GM21723 (cell line): ENCODE results near the gene ERI3.

Source experiments
- ATAC-seq: cut with Tn5 transposase; IDR thresholded peaks from one replicate; pipeline ENCODE4 v1.9.1; 2021; ENCODE audit warnings: mild to moderate bottlenecking, moderate library complexity; ENCODE audit not compliant: unreplicated experiment

Gene ERI3

GRCh38 chr1:44239961-44240371 is 115.1 kb downstream of the ERI3 start:
- no peak for ATAC-seq

GRCh38 chr1:44239331-44239960 is 115.6 kb downstream of the ERI3 start:
- no peak for ATAC-seq

- no peak for ATAC-seq
Measured at GRCh38 chr1:44238660-44239059, 116.4 kb downstream of the ERI3 start.

GRCh38 chr1:44237721-44238457 is 117.2 kb downstream of the ERI3 start:
- ATAC-seq = no peak

- ATAC-seq = no peak
Measured at GRCh38 chr1:44236490-44237272, 118.4 kb downstream of the ERI3 start.

- ATAC-seq = no peak
Measured at GRCh38 chr1:44235808-44236207, 119.2 kb downstream of the ERI3 start.

GRCh38 chr1:44233593-44233992 is 121.5 kb downstream of the ERI3 start:
- no peak for ATAC-seq

GRCh38 chr1:44230796-44231195 is 124.3 kb downstream of the ERI3 start:
- ATAC-seq = no peak

GRCh38 chr1:44229435-44230167 is 125.5 kb downstream of the ERI3 start:
- ATAC-seq = no peak

- no peak for ATAC-seq
Measured at GRCh38 chr1:44228218-44228617, 126.8 kb downstream of the ERI3 start.

- ATAC-seq = no peak
Measured at GRCh38 chr1:44227211-44227610, 127.8 kb downstream of the ERI3 start.

- no peak for ATAC-seq
Measured at GRCh38 chr1:44225761-44226160, 129.3 kb downstream of the ERI3 start.

- ATAC-seq = no peak
Measured at GRCh38 chr1:44223187-44223610, 131.9 kb downstream of the ERI3 start.

GRCh38 chr1:44222397-44223186 is 132.5 kb downstream of the ERI3 start:
- no peak for ATAC-seq

GRCh38 chr1:44221769-44222168 is 133.3 kb downstream of the ERI3 start:
- no peak for ATAC-seq

- no peak for ATAC-seq
Measured at GRCh38 chr1:44220755-44221154, 134.3 kb downstream of the ERI3 start.

GRCh38 chr1:44220001-44220751 is 134.9 kb downstream of the ERI3 start:
- ATAC-seq = no peak

GRCh38 chr1:44219301-44219626 is 135.8 kb downstream of the ERI3 start:
- no peak for ATAC-seq

- ATAC-seq = no peak
Measured at GRCh38 chr1:44218503-44219300, 136.4 kb downstream of the ERI3 start.
